HepG2 (cell line): ENCODE data around the gene WTAP. TPM values are rescaled to one million over a fixed set of nuclear protein-coding genes. Genes with fewer than 3 reads are reported as not detected.
A peak's percentile ranks its signal among the peaks of the same experiment; 100 is the strongest.

Experiments used
- ATAC-seq: fragments of 200-7000 bp; cut with Tn5 transposase; 3 replicates; pipeline ENCODE4 v1.9.1; 2020; ENCODE audit warnings: mild to moderate bottlenecking, moderate library complexity
- BruUV-seq: library from RNA; stranded (reverse); fragments of 400-500 nt; replicated peaks from 2 replicates; lab custom pipeline; 2021; lab: Mats Ljungman, UMichigan
- CTCF ChIA-PET: fragments of 300-600 bp; formaldehyde crosslinking; extraction: SDS; loops from one replicate; lab custom pipeline; 2021; ENCODE audit warnings: low total read pairs, inconsistent platforms, low intra/inter-chr PET ratio; lab: Yijun Ruan, JAX
- POLR2A ChIA-PET: fragments of 350-600 bp; sonication (Branson Sonifier 250); formaldehyde crosslinking; loops from one replicate; lab custom pipeline; 2020; ENCODE audit warnings: antibody characterized with exemption, inconsistent platforms; lab: Yijun Ruan, JAX
- DNase-seq: peaks from one replicate; pipeline ENCODE4 v3.0.0-alpha.2; 2015; ENCODE audit warnings: low spot score
- FAIRE-seq: peaks from 3 replicates; lab custom pipeline; 2011; peaks lifted over from hg19 to GRCh38; lab: Jason Lieb, UNC
- H2AFZ ChIP-seq: one replicate; pipeline ENCODE4 v1.6.1; 2011; ENCODE audit warnings: low read length, inconsistent platforms
- H3K27ac ChIP-seq: fragments of 300-600 bp; 3 replicates; pipeline ENCODE4 v1.8.0; 2011; ENCODE audit warnings: mixed run types, mild to moderate bottlenecking, mixed read lengths, low read length, inconsistent platforms; ENCODE audit not compliant: insufficient read depth; ENCODE audit errors: extremely low read length
- H3K27me3 ChIP-seq, 2 experiments: fragments of 200-600 bp in 1 of 2; 2 replicates in 1 of 2; 3 replicates in 1 of 2; pipeline versions ENCODE4 v1.6.0 to v1.8.0; 2011; ENCODE audit warnings: low read length in 2 of 2, mild to moderate bottlenecking in 2 of 2, moderate library complexity in 2 of 2, inconsistent platforms in 1 of 2; ENCODE audit not compliant: insufficient read depth in 2 of 2, control insufficient read depth in 1 of 2
- H3K36me3 ChIP-seq, 2 experiments: fragments of 200-600 bp in 1 of 2; replicated peaks in 1 of 2; 2 replicates in 1 of 2; 3 replicates in 1 of 2; pipeline versions ENCODE4 v1.5.1 to v1.8.0; 2011; ENCODE audit warnings: low read length in 2 of 2, inconsistent platforms in 1 of 2; ENCODE audit not compliant: insufficient read depth in 2 of 2, control insufficient read depth in 1 of 2
- H3K4me1 ChIP-seq: 2 replicates; pipeline ENCODE4 v1.5.1; 2012; ENCODE audit warnings: low read length, inconsistent platforms; ENCODE audit not compliant: insufficient read depth
- H3K4me2 ChIP-seq: 2 replicates; pipeline ENCODE4 v1.6.0; 2011; ENCODE audit warnings: low read depth, low read length, inconsistent platforms
- H3K4me3 ChIP-seq, 3 experiments: fragments of 200-600 bp in 1 of 3; sonication (generic), shearing (Covaris generic) in 1 of 3; replicated peaks in 1 of 3; 2 replicates each; pipeline ENCODE4 v1.5.1; 2011 to 2016; ENCODE audit warnings: low read length in 3 of 3, inconsistent platforms in 2 of 3, low read depth in 2 of 3, mild to moderate bottlenecking in 2 of 3, control low read depth in 1 of 3, mixed read lengths in 1 of 3; ENCODE audit not compliant: insufficient read depth in 1 of 3
- H3K79me2 ChIP-seq: one replicate; pipeline ENCODE4 v1.6.1; 2011; ENCODE audit warnings: low read length, inconsistent platforms; ENCODE audit not compliant: insufficient read depth
- H3K9ac ChIP-seq: 2 replicates; pipeline ENCODE4 v1.6.0; 2011; ENCODE audit warnings: mild to moderate bottlenecking, low read depth, low read length, inconsistent platforms; ENCODE audit not compliant: insufficient read depth
- H3K9me3 ChIP-seq: 2 replicates; pipeline ENCODE4 v1.5.1; 2012; ENCODE audit warnings: mild to moderate bottlenecking, low read length
- H4K20me1 ChIP-seq: 2 replicates; pipeline ENCODE4 v1.6.0; 2011; ENCODE audit warnings: inconsistent platforms, mild to moderate bottlenecking, low read length, moderate library complexity; ENCODE audit not compliant: insufficient read depth
- ADNP ChIP-seq: sonication (generic); formaldehyde crosslinking; IDR thresholded peaks from 2 replicates; pipeline ENCODE4 v1.4.0; 2020; ENCODE audit warnings: missing genetic modification reagents
- CAMTA2 ChIP-seq: sonication (generic); formaldehyde crosslinking; IDR thresholded peaks from 2 replicates; pipeline ENCODE4 v1.4.0; 2020; ENCODE audit warnings: mild to moderate bottlenecking, missing genetic modification reagents, borderline replicate concordance
- CTCF ChIP-seq: sonication (generic); formaldehyde crosslinking; IDR thresholded peaks from 2 replicates; pipeline ENCODE4 v1.5.0; 2020; ENCODE audit warnings: mild to moderate bottlenecking, missing genetic modification reagents, moderate library complexity
- GABPB1 ChIP-seq: IDR thresholded peaks from 2 replicates; pipeline ENCODE4 v1.6.1; 2016; ENCODE audit warnings: mild to moderate bottlenecking, missing genetic modification reagents, moderate library complexity, missing compliant biosample characterization
- HHEX ChIP-seq: IDR thresholded peaks from 2 replicates; pipeline ENCODE4 v1.6.1; 2016; ENCODE audit warnings: control low read depth
- LRRFIP1 ChIP-seq: sonication (generic); formaldehyde crosslinking; conservative IDR thresholded peaks from 2 replicates; pipeline ENCODE4 v1.4.0; 2020; ENCODE audit warnings: missing genetic modification reagents
- NCOR1 ChIP-seq: fragments of 200-600 bp; sonication (generic); IDR thresholded peaks from 2 replicates; pipeline ENCODE4 v1.7.0; 2017; ENCODE audit warnings: antibody characterized with exemption, low read length, borderline replicate concordance
- PHF20 ChIP-seq: sonication (generic); formaldehyde crosslinking; IDR thresholded peaks from 2 replicates; pipeline ENCODE4 v1.5.0; 2020; ENCODE audit warnings: mild to moderate bottlenecking, missing genetic modification reagents
- RERE ChIP-seq: IDR thresholded peaks from 2 replicates; pipeline ENCODE4 v1.6.1; 2016; ENCODE audit warnings: low read depth, missing genetic modification reagents, missing compliant biosample characterization
- TOPORS ChIP-seq: sonication (generic); formaldehyde crosslinking; IDR thresholded peaks from 2 replicates; pipeline ENCODE4 v1.8.0; 2023; ENCODE audit warnings: mild to moderate bottlenecking, missing genetic modification reagents
- ZNF652 ChIP-seq: IDR thresholded peaks from 2 replicates; pipeline ENCODE4 v1.6.1; 2016; ENCODE audit warnings: low read depth, borderline replicate concordance
- ZNF841 ChIP-seq: sonication (generic); formaldehyde crosslinking; IDR thresholded peaks from 2 replicates; pipeline ENCODE4 v1.8.1; 2023; ENCODE audit warnings: missing genetic modification reagents, borderline replicate concordance
- ZSCAN30 ChIP-seq: sonication (generic); formaldehyde crosslinking; IDR thresholded peaks from 2 replicates; pipeline ENCODE4 v1.5.0; 2020; ENCODE audit warnings: mild to moderate bottlenecking, missing genetic modification reagents
- WGBS: methylation state at CpG from one replicate; pipeline ENCODE4 v1.1.6; 2017; ENCODE audit warnings: low lambda C conversion rate; 5-methylcytosine and 5-hydroxymethylcytosine counted together
- in situ Hi-C: cut with HindIII; loops from 2 replicates; pipeline ENCODE4 v1.10.0; 2017; ENCODE audit warnings: low pct_unique_long_range_greater_than_20kb; ENCODE audit not compliant: extremely low pct_ligation_motif_present
- intact Hi-C: fragments of 100-400 bp; cut with micrococcal nuclease; formaldehyde crosslinking; loops from one replicate; pipeline ENCODE4 v1.10.0; 2022; ENCODE audit not compliant: unreplicated experiment
- polyA plus RNA-seq, 8 experiments: library from polyadenylated mRNA; depleted of rRNA in 3 of 8; stranded (reverse) in 7 of 8; unstranded in 1 of 8; fragments of >200 nt; fragmentation: Illumina TruSeq in 4 of 8; extraction: Trizol in 4 of 8; gene quantifications; 2 replicates each; pipeline versions ENCODE4 v1.2.1 to v1.2.3, GENCODE V29; 2011 to 2016; ENCODE audit warnings: low read depth in 4 of 8, missing spikeins in 1 of 8, mixed read lengths in 1 of 8; ENCODE audit not compliant: insufficient read depth in 1 of 8
- total RNA-seq, 5 experiments: library from RNA; depleted of rRNA; stranded (reverse); fragments of >200 nt; fragmentation: Illumina TruSeq; extraction: Trizol; gene quantifications; 2 replicates each; pipeline ENCODE4 v1.2.3, GENCODE V29; 2016; ENCODE audit warnings: low read depth in 1 of 5

WTAP gene
- total and polyA plus RNA-seq, 2 of the 13 experiments (the other 11 are each of a cell fraction or from before 2014, with no cell fraction given) = 31.6 to 167 TPM

- in situ Hi-C loops (loop anchor here (5.0 kb wide), 2 partner anchors 35 to 70 kb away; partner anchors contain the start of genes SOD2 and WTAP), intact Hi-C loops (loop anchor here (1.0 to 10.0 kb wide), 4 partner anchors 27 to 1117 kb away; partner anchors contain the start of genes DYNLT1, SOD2, TCP1 and WTAP)
- ATAC-seq = peak; percentile 94
- H3K4me1 ChIP-seq = peaks cover 80% of the 10 kb centered on the region
- FAIRE-seq = peak; percentile 69
- H3K4me2 ChIP-seq = peak within 1 kb of the TSS; percentile 96
- ChIA-PET CTCF (no interaction called here), POLR2A (interaction anchor here (0.6 to 10.2 kb wide), 17 partner anchors 9 to 80 kb away, joined by 3 to 175 read pairs (median 4); partner anchors contain the start of genes MRPL18, SOD2, TCP1 and WTAP)
- no peaks in the 10 kb centered on the region; a peak in 1 of 5 replicates for H3K27me3 ChIP-seq
- peak within 1 kb of the TSS; percentile 83 to 97 (median 88) for H3K4me3 ChIP-seq
- peak within 1 kb of the TSS; percentile 98 for H3K9ac ChIP-seq
- H3K27ac ChIP-seq = peak within 1 kb of the TSS; percentile 97
- no TSS peak for BruUV-seq
- H3K9me3 ChIP-seq = no peaks in the 10 kb centered on the region
- peak; percentile 97 for DNase-seq
- peaks cover 6 to 26% of the 10 kb centered on the region in 2 experiments for H3K36me3 ChIP-seq
- peaks cover 54% of the 10 kb centered on the region for H3K79me2 ChIP-seq
- under 1% methylated on average over 41 of the region's 76 CpGs for WGBS
- no peak within 1 kb of the TSS for H2AFZ ChIP-seq
- H4K20me1 ChIP-seq = no peaks in the 10 kb centered on the region
- TF ChIP-seq TOPORS (CRISPR knock-in tag) = peak; percentile 97
- TF ChIP-seq CTCF (CRISPR knock-in tag) = peak; percentile 12; the same call in 1 of the 2 replicates
- peak; percentile 84 for TF ChIP-seq GABPB1
- TF ChIP-seq ZNF652 (CRISPR knock-in tag) = peak; percentile 3; the same call in 1 of the 2 replicates
- peak; percentile 67; the same call in 1 of the 2 replicates for TF ChIP-seq PHF20 (CRISPR knock-in tag)
- TF ChIP-seq LRRFIP1 (CRISPR knock-in tag) = peak; percentile 63; the same call in 1 of the 2 replicates
- no peak; the same call in 1 of the 2 replicates for TF ChIP-seq RERE (CRISPR knock-in tag)
- no peak for TF ChIP-seq ZSCAN30 (CRISPR knock-in tag)
- TF ChIP-seq ADNP = no peak
- no peak for TF ChIP-seq ZNF841 (CRISPR knock-in tag)
- no peak for TF ChIP-seq HHEX (CRISPR knock-in tag)
- 0 out of 2 replicates have a peak, but pooled peaks have one; percentile 71 for TF ChIP-seq CAMTA2 (CRISPR knock-in tag)
- peak; percentile 49; the same call in 1 of the 2 replicates for TF ChIP-seq NCOR1
These were observed 34.8 kb downstream of the WTAP start, which contains the start of gene ACAT2 for GRCh38 chr6:159761873-159762680. Gene ACAT2, plus strand, starts transcription at chr6:159762045. Its CDS starts 43 bp downstream, at chr6:159762088.
